Measurements from ENCODE around the gene DET1. TPM values are rescaled to one million over a fixed set of nuclear protein-coding genes. Genes with fewer than 3 reads are reported as not detected.
A peak's percentile ranks its signal among the peaks of the same experiment; 100 is the strongest.
"Not testable (repeated sequence)": the region's sequence is repeated elsewhere in the genome, so short reads cannot be mapped to it uniquely, and the experiment has no call there.

The DET1 gene
- total and polyA plus RNA-seq, 4 donors, result 8.1 to 10.2 (median 9.2) TPM

DNA sequence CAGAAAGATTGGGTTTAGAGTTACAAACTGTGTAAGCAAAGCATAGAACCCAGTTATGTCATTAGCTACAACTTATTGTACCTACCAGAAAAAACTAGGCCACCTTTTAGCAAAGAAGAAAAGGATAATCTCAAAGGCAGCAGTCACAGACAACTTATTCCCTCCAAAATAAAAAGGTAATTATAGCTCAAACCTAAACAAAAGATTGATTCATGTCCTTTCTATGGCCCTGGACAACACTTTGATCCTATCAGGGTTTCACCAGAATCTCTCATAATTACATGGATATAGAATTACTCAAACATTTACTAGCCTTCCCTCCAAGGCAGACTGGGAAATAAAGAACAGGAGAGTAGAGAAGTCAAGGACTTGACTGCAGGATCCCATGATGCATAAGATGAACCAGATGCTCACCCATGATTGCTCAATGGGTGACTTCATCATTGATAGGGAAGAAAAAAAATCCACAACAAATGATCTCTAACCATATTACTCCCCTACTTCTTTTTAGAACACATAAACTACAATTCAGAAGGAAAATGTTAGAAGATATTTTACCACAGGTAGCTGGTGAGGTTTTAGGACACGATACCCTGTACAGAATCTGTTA is 17.4 kb downstream of the DET1 start:
- H3K36me3 ChIP-seq (ENCODE audit: control insufficient read depth, insufficient read depth, low read length), result peaks cover 19% of the 10 kb centered on the region
- H3K4me3 ChIP-seq (ENCODE audit: low read depth, low read length), result no peak overlapping the region
- no peaks in the 10 kb centered on the region for H3K9me3 ChIP-seq (ENCODE audit: control insufficient read depth, insufficient read depth, low read length)
- H3K27me3 ChIP-seq (ENCODE audit: control insufficient read depth, insufficient read depth, low read length), result no peaks in the 10 kb centered on the region
- no peak overlapping the region for H3K27ac ChIP-seq (ENCODE audit: low read depth, low read length)
- no CpG with 5 or more reads among the region's 1 CpG for WGBS (ENCODE audit: insufficient coverage)
- no peaks in the 10 kb centered on the region for H3K4me1 ChIP-seq (ENCODE audit: control insufficient read depth, insufficient read depth, low read length)
- no peak for DNase-seq (ENCODE audit: low read depth in 4 of 6, low spot score in 6 of 6)

DNA sequence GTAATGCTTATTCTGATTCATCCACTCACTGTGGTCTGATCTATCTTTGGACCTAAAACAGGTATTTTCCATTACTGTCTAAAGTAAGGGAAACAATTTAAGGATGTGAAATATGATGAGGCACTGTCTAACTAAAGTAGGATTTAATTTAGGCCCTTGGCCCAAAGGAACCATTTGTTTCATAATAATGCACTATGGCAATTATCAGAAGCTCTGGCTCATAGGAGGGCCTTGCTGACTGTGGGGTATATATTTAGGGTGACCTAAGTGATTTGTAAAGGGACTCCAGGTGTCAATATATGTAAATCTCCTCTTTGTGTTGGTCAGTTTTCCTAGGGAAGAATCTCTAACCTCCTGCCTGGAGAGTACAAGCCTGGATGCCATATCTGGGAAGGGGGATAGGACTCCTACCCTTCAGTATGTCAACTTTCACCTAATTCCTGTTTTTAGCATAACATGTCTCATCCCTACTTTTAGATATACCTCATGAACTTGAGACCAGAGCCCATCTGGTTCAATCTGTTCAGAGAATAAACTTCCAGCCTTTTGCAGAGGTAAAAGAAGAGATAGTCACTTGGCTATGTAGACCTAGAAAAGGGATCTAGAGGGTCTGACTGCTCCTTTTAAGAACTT is 20.1 kb downstream of the DET1 start:
- DNase-seq (ENCODE audit: low read depth in 4 of 6, low spot score in 6 of 6), result no peak
- Histone ChIP-seq H3K27me3 (ENCODE audit: control insufficient read depth, insufficient read depth, low read length) (no peaks in the 10 kb centered on the region), H3K4me3 (ENCODE audit: low read depth, low read length) (no peak overlapping the region), H3K9me3 (ENCODE audit: control insufficient read depth, insufficient read depth, low read length) (no peaks in the 10 kb centered on the region), H3K4me1 (ENCODE audit: control insufficient read depth, insufficient read depth, low read length) (no peaks in the 10 kb centered on the region), H3K27ac (ENCODE audit: low read depth, low read length) (no peak overlapping the region), H3K36me3 (ENCODE audit: control insufficient read depth, insufficient read depth, low read length) (peaks cover 26% of the 10 kb centered on the region)

GRCh38 chr15:88525418-88525817 is 21.1 kb downstream of the DET1 start:
- no peak overlapping the region for H3K4me3 ChIP-seq (ENCODE audit: low read depth, low read length)
- H3K9me3 ChIP-seq (ENCODE audit: control insufficient read depth, insufficient read depth, low read length), result no peaks in the 10 kb centered on the region
- no peak for DNase-seq (ENCODE audit: low read depth in 4 of 6, low spot score in 6 of 6)
- no peaks in the 10 kb centered on the region for H3K4me1 ChIP-seq (ENCODE audit: control insufficient read depth, insufficient read depth, low read length)
- H3K36me3 ChIP-seq (ENCODE audit: control insufficient read depth, insufficient read depth, low read length), result peaks cover 16% of the 10 kb centered on the region
- H3K27me3 ChIP-seq (ENCODE audit: control insufficient read depth, insufficient read depth, low read length), result no peaks in the 10 kb centered on the region
- H3K27ac ChIP-seq (ENCODE audit: low read depth, low read length), result no peak overlapping the region

- H3K4me3 ChIP-seq (ENCODE audit: low read depth, low read length); H3K27me3 ChIP-seq (ENCODE audit: control insufficient read depth, insufficient read depth, low read length); H3K4me1 ChIP-seq (ENCODE audit: control insufficient read depth, insufficient read depth, low read length); DNase-seq (ENCODE audit: low read depth in 4 of 6, low spot score in 6 of 6); H3K9me3 ChIP-seq (ENCODE audit: control insufficient read depth, insufficient read depth, low read length); H3K27ac ChIP-seq (ENCODE audit: low read depth, low read length): not testable (repeated sequence)
- peaks cover 16% of the 10 kb centered on the region for H3K36me3 ChIP-seq (ENCODE audit: control insufficient read depth, insufficient read depth, low read length)
- 98% methylated on average over 20 of the region's 23 CpGs for WGBS (ENCODE audit: insufficient coverage)
Observed at GRCh38 chr15:88524094-88524493, 22.4 kb downstream of the DET1 start.

GRCh38 chr15:88518903-88519302 is 27.6 kb downstream of the DET1 start:
- DNase-seq (ENCODE audit: low read depth in 4 of 6, low spot score in 6 of 6), result no peak
- Histone ChIP-seq H3K4me1 (ENCODE audit: control insufficient read depth, insufficient read depth, low read length) (no peaks in the 10 kb centered on the region), H3K4me3 (ENCODE audit: low read depth, low read length) (no peak overlapping the region), H3K9me3 (ENCODE audit: control insufficient read depth, insufficient read depth, low read length) (no peaks in the 10 kb centered on the region), H3K27me3 (ENCODE audit: control insufficient read depth, insufficient read depth, low read length) (no peaks in the 10 kb centered on the region), H3K27ac (ENCODE audit: low read depth, low read length) (no peak overlapping the region), H3K36me3 (ENCODE audit: control insufficient read depth, insufficient read depth, low read length) (peaks cover 6% of the 10 kb centered on the region)
- 87% methylated on average over 3 of the region's 3 CpGs for WGBS (ENCODE audit: insufficient coverage)

GRCh38 chr15:88513195-88513594 is 33.3 kb downstream of the DET1 start:
- no peak overlapping the region for H3K27ac ChIP-seq (ENCODE audit: low read depth, low read length)
- no peaks in the 10 kb centered on the region for H3K9me3 ChIP-seq (ENCODE audit: control insufficient read depth, insufficient read depth, low read length)
- WGBS (ENCODE audit: insufficient coverage), result no CpG with 5 or more reads among the region's 5 CpGs
- H3K36me3 ChIP-seq (ENCODE audit: control insufficient read depth, insufficient read depth, low read length), result peaks cover 9% of the 10 kb centered on the region
- H3K4me1 ChIP-seq (ENCODE audit: control insufficient read depth, insufficient read depth, low read length), result no peaks in the 10 kb centered on the region
- no peaks in the 10 kb centered on the region for H3K27me3 ChIP-seq (ENCODE audit: control insufficient read depth, insufficient read depth, low read length)
- H3K4me3 ChIP-seq (ENCODE audit: low read depth, low read length), result no peak overlapping the region
- DNase-seq (ENCODE audit: low read depth in 4 of 6, low spot score in 6 of 6), result no peak

DNA sequence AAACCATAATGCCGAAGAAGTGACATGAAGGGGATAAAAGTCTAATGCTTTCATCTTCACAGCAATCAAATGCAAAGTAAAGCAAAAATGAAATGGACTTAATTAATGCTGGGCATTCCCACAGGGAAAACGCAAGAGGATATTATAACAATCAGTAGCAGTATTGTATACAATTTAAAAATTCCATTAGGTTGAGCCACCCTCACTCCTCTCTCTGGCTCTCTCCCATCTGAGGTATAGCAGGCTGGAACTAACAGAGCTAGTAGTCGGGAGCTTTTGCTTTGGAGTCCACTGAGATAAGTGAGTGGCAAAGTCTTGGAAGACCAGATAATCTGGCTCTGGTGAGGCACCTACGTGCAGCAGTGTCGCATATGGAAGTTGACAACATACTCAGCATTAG is 33.9 kb downstream of the DET1 start:
- no peaks in the 10 kb centered on the region for H3K4me1 ChIP-seq (ENCODE audit: control insufficient read depth, insufficient read depth, low read length)
- H3K27me3 ChIP-seq (ENCODE audit: control insufficient read depth, insufficient read depth, low read length), result no peaks in the 10 kb centered on the region
- peak in 1 of 6 donors; percentile 3 for DNase-seq (ENCODE audit: low read depth in 4 of 6, low spot score in 6 of 6)
- no peaks in the 10 kb centered on the region for H3K9me3 ChIP-seq (ENCODE audit: control insufficient read depth, insufficient read depth, low read length)
- H3K4me3 ChIP-seq (ENCODE audit: low read depth, low read length), result no peak overlapping the region
- 100% methylated on average over 2 of the region's 5 CpGs for WGBS (ENCODE audit: insufficient coverage)
- H3K36me3 ChIP-seq (ENCODE audit: control insufficient read depth, insufficient read depth, low read length), result peaks cover 9% of the 10 kb centered on the region
- no peak overlapping the region for H3K27ac ChIP-seq (ENCODE audit: low read depth, low read length)

GRCh38 chr15:88512078-88512477 is 34.4 kb downstream of the DET1 start:
- H3K36me3 ChIP-seq (ENCODE audit: control insufficient read depth, insufficient read depth, low read length), result peaks cover 9% of the 10 kb centered on the region
- peak in 1 of 6 donors; percentile 83 for DNase-seq (ENCODE audit: low read depth in 4 of 6, low spot score in 6 of 6)
- H3K9me3 ChIP-seq (ENCODE audit: control insufficient read depth, insufficient read depth, low read length), result no peaks in the 10 kb centered on the region
- WGBS (ENCODE audit: insufficient coverage), result 67% methylated on average over 2 of the region's 3 CpGs
- H3K4me3 ChIP-seq (ENCODE audit: low read depth, low read length), result no peak overlapping the region
- no peaks in the 10 kb centered on the region for H3K4me1 ChIP-seq (ENCODE audit: control insufficient read depth, insufficient read depth, low read length)
- no peak overlapping the region for H3K27ac ChIP-seq (ENCODE audit: low read depth, low read length)
- no peaks in the 10 kb centered on the region for H3K27me3 ChIP-seq (ENCODE audit: control insufficient read depth, insufficient read depth, low read length)

DNA sequence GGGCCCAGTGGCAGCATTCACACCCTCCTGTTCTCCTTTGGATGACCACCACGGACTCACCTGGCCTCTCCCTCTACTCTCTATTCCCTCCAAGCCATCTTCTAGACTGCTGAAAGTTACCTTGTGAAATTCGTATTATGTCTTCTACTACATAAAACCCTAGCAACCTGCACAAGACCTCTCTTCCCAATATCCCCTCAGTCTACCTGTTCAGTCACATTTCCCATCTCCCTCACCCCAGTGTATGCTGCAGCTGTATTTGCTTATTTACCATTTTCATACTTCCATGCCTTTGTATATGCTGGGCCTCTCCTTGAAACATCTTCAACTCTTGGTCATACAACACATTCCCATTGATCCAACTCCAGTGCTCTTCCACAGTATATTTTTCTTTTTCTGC is 35.3 kb downstream of the DET1 start:
- H3K4me3 ChIP-seq (ENCODE audit: low read depth, low read length), result no peak overlapping the region
- peaks cover 9% of the 10 kb centered on the region for H3K36me3 ChIP-seq (ENCODE audit: control insufficient read depth, insufficient read depth, low read length)
- 96% methylated on average over 2 of the region's 2 CpGs for WGBS (ENCODE audit: insufficient coverage)
- H3K27ac ChIP-seq (ENCODE audit: low read depth, low read length), result no peak overlapping the region
- H3K9me3 ChIP-seq (ENCODE audit: control insufficient read depth, insufficient read depth, low read length), result no peaks in the 10 kb centered on the region
- DNase-seq (ENCODE audit: low read depth in 4 of 6, low spot score in 6 of 6), result no peak
- H3K27me3 ChIP-seq (ENCODE audit: control insufficient read depth, insufficient read depth, low read length), result no peaks in the 10 kb centered on the region
- no peaks in the 10 kb centered on the region for H3K4me1 ChIP-seq (ENCODE audit: control insufficient read depth, insufficient read depth, low read length)

DNA sequence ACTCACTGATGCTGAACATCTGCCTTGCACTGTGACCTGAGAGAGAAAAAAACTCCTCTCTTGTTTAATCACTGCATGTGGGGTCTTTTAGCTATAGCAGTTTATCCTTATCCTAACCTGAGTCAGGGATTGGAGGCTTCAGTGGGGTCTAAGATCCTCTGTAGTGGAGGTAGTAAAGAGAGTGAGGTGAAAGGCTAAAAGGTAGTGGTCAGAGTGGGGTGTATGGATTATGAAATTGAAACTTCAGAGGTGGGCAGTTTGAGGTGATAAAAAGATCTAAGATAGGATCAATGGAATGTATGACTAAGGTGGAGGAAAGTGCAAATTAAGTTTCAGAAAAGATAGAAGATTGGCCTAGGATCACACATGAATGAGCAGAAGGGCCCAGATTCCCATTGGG is 36.5 kb downstream of the DET1 start:
- H3K4me1 ChIP-seq (ENCODE audit: control insufficient read depth, insufficient read depth, low read length), result no peaks in the 10 kb centered on the region
- peaks cover 9% of the 10 kb centered on the region for H3K36me3 ChIP-seq (ENCODE audit: control insufficient read depth, insufficient read depth, low read length)
- no peak overlapping the region for H3K4me3 ChIP-seq (ENCODE audit: low read depth, low read length)
- no peak overlapping the region for H3K27ac ChIP-seq (ENCODE audit: low read depth, low read length)
- no peak for DNase-seq (ENCODE audit: low read depth in 4 of 6, low spot score in 6 of 6)
- no peaks in the 10 kb centered on the region for H3K27me3 ChIP-seq (ENCODE audit: control insufficient read depth, insufficient read depth, low read length)
- H3K9me3 ChIP-seq (ENCODE audit: control insufficient read depth, insufficient read depth, low read length), result no peaks in the 10 kb centered on the region

All from spinal cord (tissue), 10 donors.